Uterus (tissue), 2 donors: ENCODE data around the gene SACM1L.

Source experiments
- POLR2A ChIP-seq, 2 donors: fragments of 450-650 bp; IDR thresholded peaks; one replicate each; pipeline ENCODE4 v1.6.1; 2016; ENCODE audit warnings: antibody characterized with exemption in 2 of 2, mild to moderate bottlenecking in 1 of 2, moderate library complexity in 1 of 2
- TF ChIP-seq, protein P1 (sequence below), 4 experiments: fragments of 200-600 bp in 2 of 4; fragments of 450-650 bp in 2 of 4; sonication (generic) in 2 of 4; IDR thresholded peaks; one replicate each; pipeline ENCODE4 v1.5.1; 2016 to 2019; ENCODE audit warnings: antibody characterized with exemption in 4 of 4, mild to moderate bottlenecking in 2 of 4, moderate library complexity in 1 of 4

GRCh38 chr3:45654397-45654944 is 34.7 kb upstream of the SACM1L start:
- TF ChIP-seq, protein P1, sequence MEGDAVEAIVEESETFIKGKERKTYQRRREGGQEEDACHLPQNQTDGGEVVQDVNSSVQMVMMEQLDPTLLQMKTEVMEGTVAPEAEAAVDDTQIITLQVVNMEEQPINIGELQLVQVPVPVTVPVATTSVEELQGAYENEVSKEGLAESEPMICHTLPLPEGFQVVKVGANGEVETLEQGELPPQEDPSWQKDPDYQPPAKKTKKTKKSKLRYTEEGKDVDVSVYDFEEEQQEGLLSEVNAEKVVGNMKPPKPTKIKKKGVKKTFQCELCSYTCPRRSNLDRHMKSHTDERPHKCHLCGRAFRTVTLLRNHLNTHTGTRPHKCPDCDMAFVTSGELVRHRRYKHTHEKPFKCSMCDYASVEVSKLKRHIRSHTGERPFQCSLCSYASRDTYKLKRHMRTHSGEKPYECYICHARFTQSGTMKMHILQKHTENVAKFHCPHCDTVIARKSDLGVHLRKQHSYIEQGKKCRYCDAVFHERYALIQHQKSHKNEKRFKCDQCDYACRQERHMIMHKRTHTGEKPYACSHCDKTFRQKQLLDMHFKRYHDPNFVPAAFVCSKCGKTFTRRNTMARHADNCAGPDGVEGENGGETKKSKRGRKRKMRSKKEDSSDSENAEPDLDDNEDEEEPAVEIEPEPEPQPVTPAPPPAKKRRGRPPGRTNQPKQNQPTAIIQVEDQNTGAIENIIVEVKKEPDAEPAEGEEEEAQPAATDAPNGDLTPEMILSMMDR (IDR thresholded peaks at IDR 0.05) = no peak
- no peak for TF ChIP-seq POLR2A (IDR thresholded peaks at IDR 0.05)
